Measurements from ENCODE around the gene NFATC1.

Gene NFATC1

DNA sequence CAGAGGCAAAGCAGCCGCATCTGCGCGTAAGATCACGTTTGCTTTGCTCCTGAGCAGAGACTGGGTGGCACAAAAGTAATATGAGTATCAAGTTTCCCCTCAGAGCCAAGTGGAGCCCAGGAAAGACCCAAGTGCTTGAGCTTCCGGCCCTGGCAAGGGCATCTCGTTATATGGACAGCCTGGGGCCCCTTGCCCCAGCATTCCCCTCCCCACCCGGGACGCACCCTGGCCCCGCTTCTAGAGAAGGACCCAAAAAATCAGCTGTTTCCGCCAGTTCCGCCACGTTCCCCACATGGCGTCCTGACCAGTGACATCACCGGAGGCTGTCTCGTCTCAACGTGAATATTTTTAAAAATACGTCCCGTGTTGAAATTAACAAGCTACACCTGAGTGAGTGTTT is 135.1 kb downstream of the NFATC1 start:
- DNase-seq (ENCODE audit: low read depth in 3 of 3, low spot score in 1 of 3), result no peak

- DNase-seq (ENCODE audit: low read depth in 3 of 3, low spot score in 1 of 3), result no peak
Measured at GRCh38 chr18:79531386-79531785, 135.7 kb downstream of the NFATC1 start.

- no peak for DNase-seq (ENCODE audit: low read depth in 3 of 3, low spot score in 1 of 3)
Measured at GRCh38 chr18:79531926-79532312, 136.2 kb downstream of the NFATC1 start.

GRCh38 chr18:79532313-79533007 is 136.7 kb downstream of the NFATC1 start:
- DNase-seq (ENCODE audit: low read depth in 3 of 3, low spot score in 1 of 3), result no peak

- no peak for DNase-seq (ENCODE audit: low read depth in 3 of 3, low spot score in 1 of 3)
Measured at GRCh38 chr18:79533146-79533545, 137.4 kb downstream of the NFATC1 start.

- DNase-seq (ENCODE audit: low read depth in 3 of 3, low spot score in 1 of 3), result no peak
Measured at GRCh38 chr18:79533591-79533990, 137.9 kb downstream of the NFATC1 start.

GRCh38 chr18:79534356-79534755 is 138.6 kb downstream of the NFATC1 start:
- DNase-seq (ENCODE audit: low read depth in 3 of 3, low spot score in 1 of 3), result no peak

DNA sequence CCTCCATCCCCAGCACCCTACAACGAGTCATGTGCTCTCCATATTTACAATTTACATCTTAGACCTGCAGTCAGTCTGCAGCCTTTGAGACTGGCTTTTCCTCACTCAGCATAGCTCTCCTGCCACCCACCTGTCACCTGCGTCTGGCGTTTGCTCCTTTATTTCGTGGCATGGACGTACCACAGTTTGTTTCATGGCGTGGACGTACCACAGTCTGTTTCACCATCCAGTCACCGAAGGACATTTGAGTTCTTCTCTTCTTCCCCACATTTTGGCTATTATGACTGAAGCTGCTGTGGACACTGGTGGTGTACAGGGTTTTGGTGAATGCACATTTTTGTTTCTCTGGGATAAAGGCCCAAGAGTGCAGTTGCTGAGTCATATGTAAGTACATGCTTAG is 142.0 kb downstream of the NFATC1 start:
- DNase-seq (ENCODE audit: low read depth in 3 of 3, low spot score in 1 of 3), result no peak

DNA sequence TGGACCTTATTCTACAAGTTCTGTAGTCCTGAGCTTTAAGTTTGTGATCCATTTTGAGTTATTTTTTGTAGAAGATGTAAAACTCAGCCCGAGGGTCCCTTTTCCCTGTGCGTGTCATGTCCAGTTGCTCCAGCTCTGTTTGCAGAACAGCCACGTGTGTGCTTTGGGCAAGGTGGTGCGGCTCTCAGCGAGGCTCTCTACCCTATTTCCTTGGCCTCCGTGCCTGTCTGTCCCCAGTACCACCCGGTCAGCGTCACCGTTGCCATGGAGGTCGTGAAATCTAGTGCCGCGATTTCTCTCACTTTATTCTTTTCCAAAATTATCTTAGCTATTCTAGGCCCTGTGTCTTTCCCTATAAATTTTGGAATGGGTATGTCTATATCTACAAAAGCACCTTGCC is 142.9 kb downstream of the NFATC1 start:
- no peak for DNase-seq (ENCODE audit: low read depth in 3 of 3, low spot score in 1 of 3)

DNA sequence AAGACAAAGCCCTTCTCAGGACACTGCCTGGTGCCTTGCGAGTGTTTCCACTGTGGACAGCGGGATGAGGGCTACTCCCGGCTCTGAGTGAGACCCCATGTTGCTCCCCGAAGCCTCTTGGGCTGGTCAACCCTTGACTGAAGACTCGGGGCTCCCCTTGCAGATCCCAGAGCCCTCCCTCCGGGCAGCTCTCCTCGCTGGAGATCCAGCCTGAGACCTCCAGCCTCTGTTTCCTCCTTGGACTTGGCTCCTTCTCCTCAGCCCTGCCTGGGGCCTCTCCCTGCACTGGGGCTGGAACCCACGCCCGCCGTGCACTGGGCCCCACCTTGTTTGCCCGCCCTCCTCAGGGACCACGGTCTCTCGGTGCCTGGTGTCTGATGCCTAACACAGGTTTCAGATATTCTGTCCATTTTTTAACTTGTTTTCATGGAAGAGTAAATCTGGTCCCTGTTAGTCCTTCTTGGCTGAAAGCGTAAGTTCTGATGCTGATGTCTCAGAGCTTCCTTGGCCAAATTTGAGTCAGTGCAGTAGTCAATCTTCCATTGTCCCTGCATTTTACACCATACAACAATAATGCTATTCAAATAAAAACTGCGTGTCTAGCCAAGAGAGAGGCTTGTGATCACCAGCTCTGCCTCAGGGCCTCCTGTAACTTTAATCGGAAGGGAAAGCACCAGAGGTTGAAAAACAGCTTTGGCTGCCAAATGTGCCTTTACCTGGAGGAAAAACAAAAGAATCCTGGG is 144.6 kb downstream of the NFATC1 start:
- DNase-seq (ENCODE audit: low read depth in 3 of 3, low spot score in 1 of 3), result no peak

DNA sequence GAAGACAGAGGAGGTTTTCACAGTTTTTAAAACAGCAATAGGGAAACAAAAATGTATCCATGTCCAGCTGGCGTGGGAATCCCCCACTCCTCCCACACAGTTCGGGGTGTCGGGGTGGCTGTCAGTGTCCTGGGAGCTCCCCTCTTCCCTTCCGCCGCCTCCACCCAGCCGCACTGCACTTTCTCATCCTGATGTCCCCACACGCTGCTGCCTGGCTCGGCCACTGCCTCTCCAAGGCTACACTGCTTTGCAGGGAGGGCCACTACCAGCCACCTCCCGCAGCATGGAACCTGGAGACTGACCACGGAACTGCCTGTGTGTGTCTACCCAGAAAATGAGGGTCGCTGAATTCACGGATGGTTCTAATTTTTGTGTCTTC is 145.2 kb downstream of the NFATC1 start:
- no peak for DNase-seq (ENCODE audit: low read depth in 3 of 3, low spot score in 1 of 3)

DNA sequence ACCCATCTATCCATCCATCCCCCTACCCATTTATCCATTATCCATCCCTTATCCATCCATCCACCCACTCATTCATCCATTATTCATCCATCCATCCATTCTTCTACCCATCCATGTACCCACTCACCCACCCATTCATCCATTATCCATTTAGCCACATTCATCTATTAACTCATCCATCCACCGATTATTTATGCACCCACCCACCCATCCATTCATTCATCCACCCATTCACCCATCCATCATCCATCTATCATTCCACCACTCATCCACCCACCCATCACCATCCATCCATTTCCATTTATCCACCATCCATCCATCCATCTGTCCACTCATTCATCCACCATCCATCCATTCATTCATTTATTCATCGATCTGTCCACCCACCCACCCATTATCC is 146.5 kb downstream of the NFATC1 start:
- DNase-seq (ENCODE audit: low read depth in 3 of 3, low spot score in 1 of 3), result no peak

DNA sequence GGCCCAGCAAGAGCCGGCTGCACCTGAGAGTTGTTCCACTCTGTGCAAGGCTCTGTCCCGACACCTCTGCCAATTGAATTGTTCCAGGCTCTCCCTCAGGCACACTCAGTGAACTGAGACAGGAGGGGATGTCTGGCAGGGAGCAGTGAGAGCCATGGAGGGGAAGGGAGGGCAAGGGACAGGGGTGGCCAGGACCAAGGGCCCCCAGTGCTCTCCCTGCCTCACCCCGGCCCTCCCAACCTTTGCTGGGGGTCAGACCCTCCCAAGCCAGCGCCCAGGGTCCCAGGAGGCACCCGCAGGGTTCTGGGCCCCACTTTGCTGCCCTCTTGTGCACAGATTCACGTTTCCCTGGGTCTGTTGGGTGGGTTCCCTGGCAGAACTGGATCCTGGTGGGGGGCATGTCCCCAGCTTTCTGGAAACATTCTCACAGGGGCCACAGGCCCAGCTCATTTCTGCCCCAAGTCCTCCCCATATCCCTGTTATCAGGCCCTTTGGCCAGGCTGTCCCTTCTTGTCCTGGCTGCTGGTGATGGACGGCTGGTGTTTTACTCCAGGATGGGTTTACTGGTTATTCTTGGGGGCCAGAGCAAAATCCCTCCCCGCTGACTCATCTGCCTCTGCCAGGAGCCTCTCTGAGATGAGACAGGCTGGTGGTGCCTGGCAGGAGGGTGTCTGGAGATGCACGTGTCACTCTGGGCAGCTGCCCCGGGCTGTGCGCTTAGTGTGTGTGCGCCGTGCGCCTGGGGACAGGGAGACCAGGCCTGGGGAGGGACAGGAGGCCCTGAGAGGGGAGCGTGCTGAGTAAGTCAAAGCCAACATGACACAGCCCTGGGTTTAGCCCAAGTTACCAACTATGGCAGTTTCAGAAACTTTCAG is 147.4 kb downstream of the NFATC1 start:
- DNase-seq (ENCODE audit: low read depth in 3 of 3, low spot score in 1 of 3), result no peak

DNA sequence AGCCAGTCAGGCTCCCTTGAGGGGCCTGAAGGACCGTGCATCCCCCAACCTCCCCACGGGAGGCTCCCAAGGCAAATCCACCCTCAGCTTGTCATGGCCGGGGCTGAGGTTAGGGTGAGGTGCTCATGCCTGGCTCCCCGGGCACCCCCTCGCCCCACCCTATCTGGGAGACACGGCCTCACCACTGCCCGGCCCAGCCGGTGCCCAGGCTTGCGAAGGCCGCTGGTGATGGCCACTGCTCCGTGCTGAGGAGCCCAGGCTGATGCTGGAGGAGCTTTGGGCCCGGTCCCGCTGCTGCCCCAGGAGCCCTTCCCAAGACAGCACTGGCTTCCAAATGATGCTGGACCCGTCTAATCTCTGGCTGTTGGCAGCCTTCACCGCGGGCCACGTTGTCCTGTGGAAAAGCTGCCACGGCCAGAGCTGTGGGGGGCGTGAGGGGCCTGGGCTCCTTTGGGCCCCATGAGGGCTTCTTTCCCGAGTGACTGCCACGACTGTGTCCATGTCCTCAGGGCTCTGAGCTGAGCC is 148.2 kb downstream of the NFATC1 start:
- no peak for DNase-seq (ENCODE audit: low read depth in 3 of 3, low spot score in 1 of 3)

DNA sequence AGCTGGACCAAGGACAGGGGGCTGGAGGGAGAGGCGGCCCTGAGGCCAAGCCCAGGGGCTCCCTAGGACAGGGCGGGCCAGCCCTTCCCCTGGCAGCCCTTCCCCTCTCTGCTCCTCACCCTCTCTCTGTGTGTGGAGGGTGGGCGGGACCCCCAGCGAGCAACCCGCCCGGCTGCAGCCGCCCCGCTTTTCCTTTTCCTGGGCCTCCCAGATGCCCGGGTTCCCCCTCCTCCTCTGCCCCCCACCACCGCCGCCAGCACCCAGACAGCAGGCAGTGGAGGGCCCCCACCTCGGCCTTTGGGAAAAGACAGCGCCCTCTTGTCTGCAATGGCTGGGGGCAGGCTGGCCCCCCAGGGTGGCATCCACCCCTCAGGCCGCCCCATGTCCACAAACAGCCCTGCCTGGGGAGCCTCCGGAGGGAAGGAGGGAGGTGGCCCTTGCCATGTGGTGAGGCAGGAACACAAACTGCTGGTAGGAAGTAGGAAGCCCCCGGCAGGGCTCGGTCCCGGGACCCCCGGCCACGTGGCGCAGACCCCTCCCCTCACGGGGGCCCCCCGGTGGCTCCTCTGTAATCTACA is 148.7 kb downstream of the NFATC1 start:
- DNase-seq (ENCODE audit: low read depth in 3 of 3, low spot score in 1 of 3), result no peak

GRCh38 chr18:79545255-79545654 is 149.5 kb downstream of the NFATC1 start:
- DNase-seq (ENCODE audit: low read depth in 3 of 3, low spot score in 1 of 3), result no peak

GRCh38 chr18:79545736-79546171 is 150.0 kb downstream of the NFATC1 start:
- no peak for DNase-seq (ENCODE audit: low read depth in 3 of 3, low spot score in 1 of 3)

DNA sequence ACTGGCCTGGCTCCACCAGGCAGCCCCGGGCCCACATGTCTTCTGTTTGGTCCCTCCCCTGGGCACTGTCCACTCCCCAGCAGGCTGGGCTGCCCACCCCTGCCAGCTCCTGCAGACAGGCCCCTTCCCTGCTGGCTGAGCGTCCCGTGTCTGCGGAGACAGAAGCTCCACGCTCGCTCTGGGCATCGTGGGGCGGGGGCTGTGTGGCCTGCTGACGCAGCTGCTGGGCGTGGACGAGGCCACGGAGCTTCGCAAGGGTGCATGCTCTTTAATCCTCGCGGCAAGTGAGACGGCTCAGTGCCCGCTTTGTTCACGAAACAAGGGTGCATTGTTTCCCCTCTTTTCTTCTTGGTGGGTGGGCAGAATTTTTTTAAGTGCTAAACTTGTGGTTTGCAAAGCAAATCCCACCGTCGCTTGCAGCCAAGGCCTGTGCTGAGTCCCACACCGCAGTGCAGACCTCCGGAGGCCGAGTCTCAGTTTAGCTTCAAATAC is 151.1 kb downstream of the NFATC1 start:
- DNase-seq (ENCODE audit: low read depth in 3 of 3, low spot score in 1 of 3), result no peak

DNA sequence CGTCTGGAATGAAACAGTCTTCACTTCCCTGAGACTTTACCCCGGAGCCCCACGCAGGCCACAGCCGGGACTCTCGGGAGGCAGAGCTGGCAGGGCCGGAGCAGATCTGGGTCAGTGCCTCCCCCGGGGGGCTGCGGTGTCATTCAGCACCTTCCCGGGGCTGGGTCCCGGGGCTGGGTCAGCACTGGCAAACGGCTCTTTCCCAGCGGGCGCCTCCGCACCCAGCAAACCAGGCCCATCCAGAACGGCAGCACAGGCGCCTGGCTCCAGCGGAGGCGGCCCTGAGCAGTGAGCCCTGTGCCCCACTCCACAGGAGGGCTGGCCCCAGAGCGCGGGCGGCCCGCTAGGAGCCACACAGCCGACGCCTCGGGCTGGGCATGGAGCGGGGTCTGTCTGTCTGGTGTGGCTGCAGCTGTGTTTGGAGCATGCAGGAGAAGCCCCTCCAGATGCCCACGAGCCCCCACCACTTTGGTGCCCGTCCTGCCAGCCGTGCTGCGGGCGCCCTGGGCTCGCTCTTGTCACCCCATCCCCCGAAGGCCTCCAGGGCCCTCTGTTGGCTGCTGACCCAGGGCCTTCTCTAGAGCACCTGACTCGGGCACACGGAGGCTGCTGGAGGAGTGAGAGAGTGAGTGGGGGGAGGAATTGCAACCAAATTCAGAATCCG is 151.8 kb downstream of the NFATC1 start:
- DNase-seq (ENCODE audit: low read depth in 3 of 3, low spot score in 1 of 3), result no peak

- DNase-seq (ENCODE audit: low read depth in 3 of 3, low spot score in 1 of 3), result no peak
Measured at GRCh38 chr18:79548077-79548450, 152.3 kb downstream of the NFATC1 start.

DNA sequence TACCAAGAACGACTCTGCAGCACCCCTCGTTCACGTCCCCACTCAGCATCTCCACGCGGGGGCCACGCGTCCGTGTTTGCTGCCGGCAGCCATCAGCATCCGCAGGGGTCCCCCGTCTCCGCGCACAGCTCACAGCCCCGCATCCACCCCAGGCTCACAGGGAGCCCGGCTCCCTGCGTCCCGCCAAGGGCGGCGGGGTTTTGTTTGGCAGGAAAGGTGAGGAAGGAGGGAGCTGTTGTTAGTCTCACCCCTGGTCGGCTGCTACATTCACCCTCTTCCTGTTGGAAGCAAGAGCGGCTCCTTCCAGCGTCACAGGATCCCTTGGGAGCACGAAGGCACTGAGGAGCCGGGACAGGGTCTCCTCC is 152.9 kb downstream of the NFATC1 start:
- no peak for DNase-seq (ENCODE audit: low read depth in 3 of 3, low spot score in 1 of 3)

Data from stimulated activated CD4-positive, alpha-beta T cell treated with anti-CD3 and anti-CD28 coated beads, TNF-alpha, amount 100 ng/mL, for 1 hour (primary cell).